ENCODE measurements around the gene HIVEP3.

The HIVEP3 gene

DNA sequence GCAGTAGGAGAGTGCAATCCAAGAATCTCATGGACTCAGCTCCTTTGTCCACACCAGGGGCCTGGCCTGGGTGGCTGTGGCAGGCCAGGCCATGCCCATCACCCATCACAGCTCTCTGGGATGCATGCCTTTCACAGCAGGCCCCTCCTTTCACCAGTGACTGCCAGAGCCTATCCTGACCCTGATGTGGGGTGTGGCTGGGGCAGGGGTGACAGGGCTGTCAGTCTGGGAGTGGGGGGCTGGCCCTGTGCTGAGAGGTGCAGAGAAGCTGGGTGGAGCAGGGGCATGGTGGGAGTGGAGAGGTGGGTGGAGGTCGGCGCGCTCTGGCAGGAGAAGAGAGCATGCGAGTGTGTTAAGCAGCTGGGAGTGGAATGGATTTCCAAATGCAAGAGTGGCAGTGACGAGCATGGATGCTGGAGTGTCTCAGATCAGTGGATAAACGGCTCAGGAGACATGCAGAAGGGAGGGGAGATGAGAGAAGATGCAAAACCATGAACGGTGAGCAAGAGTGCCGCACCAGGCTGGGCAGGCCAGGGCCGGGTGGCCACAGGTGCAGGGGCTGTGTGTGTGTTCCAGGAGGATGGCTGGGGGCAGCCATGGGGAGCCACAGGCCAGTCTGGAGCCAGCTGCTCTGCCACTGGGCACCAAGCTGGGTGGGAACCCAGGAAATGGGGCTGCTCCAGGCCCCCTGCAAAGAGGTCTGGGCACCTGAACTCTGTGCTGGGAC is 394.6 kb downstream of the HIVEP3 start:
- no peak for DNase-seq

DNA sequence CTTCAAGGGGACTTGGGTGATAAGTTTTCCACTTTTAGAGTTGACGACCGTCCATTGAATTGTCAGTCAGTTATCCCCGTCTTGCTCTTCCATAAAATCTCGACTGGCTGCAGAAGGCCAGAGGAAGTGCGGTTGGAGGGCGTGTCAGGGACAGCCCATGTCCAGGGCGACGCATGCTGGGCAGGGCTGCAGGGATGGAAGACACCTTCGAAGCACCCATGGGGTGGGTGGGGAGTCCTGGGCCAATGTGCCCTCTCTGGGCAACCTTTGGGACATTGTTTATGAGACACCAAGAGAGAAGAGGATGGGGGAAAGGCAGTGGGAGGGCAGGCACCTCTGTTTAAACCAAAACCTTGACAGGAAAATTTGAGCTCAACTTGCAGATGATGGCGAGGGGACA is 395.7 kb downstream of the HIVEP3 start:
- DNase-seq: no peak

DNA sequence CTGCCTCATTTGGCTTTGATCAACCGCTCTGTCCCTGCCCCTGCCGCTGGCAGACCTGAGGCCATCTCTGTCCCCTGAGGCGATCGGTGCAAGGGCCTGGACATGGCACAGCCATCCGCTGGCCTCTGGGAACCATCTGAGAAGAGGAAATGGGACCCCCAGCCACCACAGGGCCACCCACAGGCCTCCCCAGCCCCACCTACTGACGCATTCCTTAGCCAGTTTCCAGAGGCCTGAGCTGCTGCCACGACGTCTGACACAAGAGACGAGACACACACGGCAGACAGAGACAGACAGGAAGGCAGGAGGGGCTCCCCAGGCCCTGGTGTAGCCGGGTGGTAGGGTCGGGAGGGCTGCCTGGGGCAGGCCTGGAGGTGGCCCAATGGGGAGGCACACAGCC is 397.0 kb downstream of the HIVEP3 start:
- DNase-seq: no peak

DNA sequence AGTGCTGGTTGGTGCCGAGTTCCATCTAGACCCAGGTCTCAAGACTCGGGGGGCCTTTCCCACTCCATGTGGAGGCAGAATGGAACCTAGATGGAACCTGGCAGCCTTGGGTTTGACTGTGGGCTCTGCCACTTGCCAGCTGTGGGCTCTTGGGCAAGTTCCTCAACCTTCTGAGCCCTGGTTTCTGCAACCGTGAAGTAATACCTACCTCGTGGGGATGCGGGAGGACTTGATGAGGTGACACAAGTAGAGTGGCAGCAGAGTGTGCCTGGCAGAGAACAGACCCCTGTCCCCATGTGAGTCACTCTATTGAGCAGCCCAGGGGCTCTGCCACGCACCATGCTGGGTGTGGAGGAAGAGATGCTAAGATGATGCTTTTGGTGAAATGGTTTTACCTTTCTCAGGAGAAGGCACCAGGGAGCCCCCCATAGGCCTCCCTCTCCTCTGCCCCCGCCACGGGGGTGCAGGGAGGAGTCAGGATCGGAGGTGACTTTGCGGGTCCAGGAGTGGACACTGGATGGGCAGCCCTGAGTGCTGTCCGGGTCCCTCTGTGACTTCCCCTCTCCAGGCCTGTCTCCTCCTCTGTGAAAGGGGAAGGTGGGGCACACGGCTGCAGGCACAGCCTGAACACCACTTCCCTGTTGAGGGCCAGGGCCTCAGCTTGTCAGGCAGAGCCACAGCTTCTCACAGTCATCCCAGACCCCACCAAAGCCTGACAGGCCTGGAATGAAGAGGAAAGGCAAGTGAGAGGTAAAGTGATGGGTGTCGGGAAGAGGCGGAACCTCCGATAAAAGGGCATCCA is 397.6 kb downstream of the HIVEP3 start:
- no peak for DNase-seq

DNA sequence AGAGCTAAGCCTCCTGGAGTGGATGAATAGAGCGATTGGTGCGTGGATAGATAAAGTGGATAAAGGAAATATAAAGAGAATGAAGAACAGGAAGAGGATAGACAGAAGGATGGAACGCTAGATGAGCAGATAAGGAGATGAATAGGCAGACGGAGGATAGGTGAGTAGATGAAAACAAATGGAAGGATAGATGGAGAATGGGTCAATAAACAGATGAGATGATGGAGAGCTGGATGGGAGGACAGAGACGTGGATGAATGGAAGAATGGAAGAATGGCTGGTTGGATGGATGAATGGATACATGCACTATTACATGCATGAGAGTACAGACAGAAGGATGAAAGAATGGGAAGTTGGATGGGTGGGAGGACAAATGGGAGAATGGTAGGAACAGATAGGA is 399.1 kb downstream of the HIVEP3 start:
- no peak for DNase-seq

DNA sequence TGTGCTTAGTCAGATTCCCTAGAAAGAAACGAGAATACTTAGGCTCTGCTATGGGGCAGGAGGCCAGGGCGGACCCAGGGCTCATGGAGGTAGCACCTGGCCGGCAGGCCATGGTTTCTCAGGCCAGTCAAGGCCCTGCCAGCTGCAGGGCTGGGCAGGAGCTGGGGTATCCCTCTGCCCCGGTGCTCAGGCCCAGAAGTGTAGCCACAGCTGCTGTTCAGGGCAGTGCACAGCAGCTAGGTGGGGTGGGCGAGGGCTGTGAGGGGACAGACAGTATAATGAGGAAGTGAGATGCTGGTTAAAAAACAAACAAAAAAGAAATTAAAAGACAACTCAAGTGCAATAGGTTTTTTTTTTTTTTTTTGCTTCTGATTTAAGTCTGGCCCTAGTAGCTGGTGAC is 400.3 kb downstream of the HIVEP3 start:
- DNase-seq: no peak

DNA sequence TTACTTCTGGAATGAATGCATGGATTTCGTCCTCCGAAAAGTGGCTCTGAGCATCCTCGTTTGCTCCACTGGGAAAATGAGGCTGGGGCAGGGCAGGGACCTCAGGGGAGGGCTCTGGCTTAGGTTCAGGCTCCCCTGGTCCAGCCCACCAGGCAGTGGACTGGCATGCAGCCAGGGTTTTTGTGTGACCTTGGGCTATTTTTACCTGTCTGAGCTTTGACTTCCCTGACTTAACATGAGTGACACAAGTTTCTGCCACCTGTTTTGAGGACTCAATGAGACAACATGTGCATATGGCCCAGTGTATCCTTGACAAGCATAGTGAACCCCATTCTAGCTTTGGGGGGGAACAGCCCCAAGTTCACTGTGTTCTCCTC is 401.7 kb downstream of the HIVEP3 start:
- no peak for DNase-seq

DNA sequence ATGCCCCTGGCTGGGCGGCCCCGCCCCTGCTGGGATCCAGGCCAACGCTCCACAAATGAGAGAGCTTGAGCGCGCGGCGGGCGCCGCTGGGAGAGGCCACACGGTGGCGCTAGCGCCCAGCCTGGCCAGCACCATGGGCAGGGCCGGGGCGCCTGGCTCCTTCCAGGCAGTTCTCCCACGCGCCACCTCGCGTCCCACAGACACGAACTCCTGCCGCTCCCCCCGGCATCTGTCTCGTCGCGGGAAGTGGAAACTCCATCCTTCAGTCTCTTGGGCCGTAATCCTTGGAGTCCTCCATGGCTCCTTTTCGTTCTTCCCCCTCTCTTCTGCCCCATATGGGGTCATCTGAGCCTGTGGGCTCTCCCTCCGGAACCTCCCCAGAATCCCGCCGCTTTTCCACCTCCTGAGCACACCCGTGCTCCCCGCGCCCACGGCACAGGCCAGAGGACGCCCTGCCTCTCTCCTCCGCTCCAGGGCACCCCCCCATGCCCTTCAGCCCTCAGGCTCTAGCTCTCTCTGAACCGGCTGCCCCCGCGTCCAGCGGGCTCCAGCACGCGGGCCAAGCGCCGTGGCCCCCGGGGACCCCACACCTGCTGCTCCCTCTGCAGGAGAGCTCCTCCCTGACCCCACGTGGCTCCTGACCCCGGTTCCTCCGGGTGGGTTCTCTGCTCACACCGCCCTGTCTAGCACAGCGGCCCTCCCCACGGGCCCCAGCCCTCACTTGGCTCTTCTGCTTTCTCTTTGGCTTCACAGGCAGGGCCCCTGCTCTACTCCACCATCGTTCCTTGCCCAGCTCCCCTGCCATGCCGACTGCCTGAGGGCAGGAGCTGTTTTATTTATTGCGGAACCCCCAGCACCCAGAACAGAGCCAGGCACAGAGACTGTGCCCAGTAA is 402.3 kb downstream of the HIVEP3 start:
- DNase-seq: peak; percentile 87 to 88

DNA sequence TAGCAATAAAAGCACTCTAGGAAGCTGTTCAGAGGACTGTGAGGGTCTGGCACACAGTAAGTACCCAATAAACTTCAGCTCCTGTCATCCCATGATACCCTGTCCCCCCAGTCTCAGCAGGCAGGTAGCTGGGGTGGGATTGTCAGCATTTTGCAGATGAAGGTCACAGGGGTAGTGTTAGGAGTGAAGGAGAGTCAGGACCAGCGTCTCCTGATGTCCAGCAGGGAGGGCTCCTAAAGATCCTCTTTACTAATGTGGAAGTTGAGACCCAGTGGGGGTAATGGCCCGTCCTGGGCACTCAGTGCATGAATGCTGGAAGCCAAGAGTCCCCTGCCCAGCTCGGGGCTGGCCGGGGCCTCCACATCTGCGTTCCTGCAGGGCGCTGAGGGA is 402.9 kb downstream of the HIVEP3 start:
- no peak for DNase-seq

DNA sequence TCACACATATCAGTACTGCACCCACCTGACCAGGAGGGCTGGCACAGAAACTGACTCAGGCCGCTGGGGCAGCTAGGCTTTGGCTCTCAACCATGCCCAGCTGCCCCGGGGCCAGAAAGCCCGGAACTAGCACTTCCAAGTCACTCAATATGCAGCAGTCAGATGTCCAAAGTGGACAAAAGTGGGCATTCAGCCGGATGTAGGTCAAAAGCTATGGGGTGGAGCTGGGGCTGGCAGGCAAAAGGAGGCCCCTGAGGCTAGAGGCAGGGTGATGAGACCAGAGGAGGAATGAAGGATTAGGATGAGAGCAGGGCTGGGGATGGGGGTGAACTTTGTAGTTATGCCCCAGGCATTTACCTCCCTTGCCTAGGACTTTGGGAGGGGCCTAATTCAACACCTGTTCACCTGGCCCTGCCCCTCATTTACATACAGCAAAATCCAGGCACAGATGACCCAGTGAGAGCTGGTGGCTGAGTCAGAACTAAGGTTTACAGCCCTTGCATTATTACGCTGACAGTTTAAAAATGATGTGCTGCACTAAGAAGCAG is 403.5 kb downstream of the HIVEP3 start:
- no peak for DNase-seq

DNA sequence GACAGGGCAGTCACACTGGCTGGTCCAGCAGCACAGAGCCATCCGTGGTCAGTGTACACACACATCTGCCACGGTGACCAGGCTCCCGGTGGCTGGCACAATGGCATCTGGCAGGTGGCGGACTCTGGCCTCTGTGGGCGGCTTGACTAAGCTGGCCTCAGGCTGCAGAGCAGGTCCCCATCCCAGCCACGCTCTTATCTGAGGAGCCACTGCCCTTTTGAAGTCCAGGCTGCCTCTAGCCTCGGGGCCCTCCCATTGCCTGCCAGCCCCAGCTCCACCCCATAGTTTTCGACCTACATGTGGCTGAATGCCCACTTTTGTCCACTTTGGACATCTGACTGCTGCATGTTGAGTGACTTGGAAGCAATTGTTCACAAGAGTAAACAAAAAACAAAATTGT is 404.3 kb downstream of the HIVEP3 start:
- DNase-seq: no peak

DNA sequence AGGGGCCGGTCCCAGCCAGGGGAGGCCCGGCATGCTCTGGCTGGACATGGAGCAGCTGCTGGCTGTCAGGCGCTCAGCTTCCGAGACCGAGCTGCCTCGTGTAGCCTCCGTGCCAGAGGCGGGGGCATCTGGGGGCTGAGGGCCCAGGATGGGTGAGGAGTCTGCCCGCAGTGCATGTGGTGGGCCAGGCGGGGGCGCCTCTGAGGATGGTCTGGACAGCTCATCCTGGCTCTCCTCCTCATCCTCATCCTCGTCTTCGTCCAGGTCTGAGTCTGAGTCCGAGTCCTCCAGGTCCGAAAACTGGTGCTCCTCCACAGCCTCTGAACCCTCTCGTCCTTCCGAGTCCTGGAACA is 405.4 kb downstream of the HIVEP3 start:
- peak; percentile 44 to 53 for DNase-seq

DNA sequence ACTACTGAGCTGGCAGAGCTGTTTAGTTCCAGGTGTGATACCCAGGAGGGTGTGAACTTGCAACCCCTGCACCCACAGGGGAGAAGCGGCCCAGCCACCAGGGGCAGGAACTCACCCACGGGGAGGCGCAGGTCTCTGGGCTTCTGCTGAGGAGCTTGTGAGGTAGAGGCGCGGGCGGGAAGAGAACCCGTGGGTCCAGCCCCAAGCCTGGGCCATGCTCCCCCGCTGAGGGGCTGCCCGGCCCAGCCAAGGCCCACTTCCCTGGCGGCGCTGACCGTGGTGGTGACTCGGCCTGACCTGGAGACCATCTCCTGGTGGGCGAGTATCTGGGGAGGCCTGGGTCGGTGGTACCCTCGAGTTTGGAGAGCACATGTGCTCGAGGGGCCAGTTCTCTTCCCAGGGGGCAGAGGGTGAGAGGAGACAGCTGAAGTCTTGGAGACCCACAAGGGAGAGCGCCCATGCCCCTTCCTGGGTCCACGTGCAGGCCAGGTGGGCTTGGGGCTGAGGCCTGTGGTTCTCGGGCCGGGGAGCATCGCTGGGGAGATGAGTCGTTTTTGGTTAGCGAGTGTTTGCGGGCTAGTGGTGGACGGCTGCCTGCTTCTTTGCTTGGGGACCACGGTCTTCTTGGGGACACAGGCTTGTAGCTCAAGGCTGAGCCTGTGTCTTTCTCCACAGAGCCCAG is 405.9 kb downstream of the HIVEP3 start:
- DNase-seq: no peak

DNA sequence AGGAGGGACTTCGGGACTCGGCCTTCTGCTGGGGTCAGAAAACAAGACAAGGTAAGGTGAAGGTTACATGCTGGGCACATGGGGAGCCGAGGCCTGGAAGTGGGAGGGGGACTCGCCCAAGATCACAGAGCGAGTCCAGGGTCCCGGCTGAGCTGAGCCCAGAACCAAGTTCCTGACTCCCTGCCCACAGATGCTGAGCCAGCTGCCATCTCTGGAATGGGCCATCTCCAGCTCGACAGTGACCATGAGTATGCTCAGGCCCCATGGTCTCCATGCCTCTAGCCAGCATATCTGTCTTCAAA is 407.5 kb downstream of the HIVEP3 start:
- DNase-seq: no peak

DNA sequence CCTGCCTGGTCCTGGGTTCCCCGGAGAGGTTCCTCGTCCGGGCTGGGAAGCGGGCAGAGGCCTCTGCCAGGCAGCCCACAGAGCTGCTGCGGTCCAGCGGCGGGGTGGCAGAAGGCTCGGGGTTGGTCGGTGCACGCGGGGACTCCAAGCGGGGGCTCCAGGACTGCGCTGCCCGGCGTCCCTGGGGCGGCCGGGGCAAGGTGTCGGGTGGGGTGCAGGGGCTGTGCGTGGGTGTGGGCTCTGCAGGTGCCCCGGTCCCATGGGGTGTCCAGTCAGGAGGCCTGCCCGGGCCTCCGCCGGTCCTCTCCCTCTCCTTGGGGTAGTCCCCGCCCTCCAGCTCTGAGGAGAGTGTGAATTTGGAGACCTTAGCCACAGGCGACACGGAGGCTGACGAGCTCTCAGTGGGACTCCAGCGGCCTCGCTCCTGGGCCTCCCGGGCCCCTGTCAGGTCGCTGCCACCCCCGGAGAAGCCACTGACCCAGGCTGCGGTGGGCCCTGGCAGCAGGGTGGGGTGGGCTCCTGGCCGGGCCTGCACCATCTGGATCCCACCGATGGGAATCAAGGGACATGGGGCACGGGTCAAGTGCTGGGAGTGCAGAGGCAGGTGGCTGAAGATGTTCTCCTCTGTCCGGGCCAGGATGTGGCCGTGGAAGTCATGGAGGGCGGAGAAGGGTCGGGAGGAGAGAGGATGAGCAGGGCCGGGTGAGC is 408.0 kb downstream of the HIVEP3 start:
- DNase-seq: no peak

DNA sequence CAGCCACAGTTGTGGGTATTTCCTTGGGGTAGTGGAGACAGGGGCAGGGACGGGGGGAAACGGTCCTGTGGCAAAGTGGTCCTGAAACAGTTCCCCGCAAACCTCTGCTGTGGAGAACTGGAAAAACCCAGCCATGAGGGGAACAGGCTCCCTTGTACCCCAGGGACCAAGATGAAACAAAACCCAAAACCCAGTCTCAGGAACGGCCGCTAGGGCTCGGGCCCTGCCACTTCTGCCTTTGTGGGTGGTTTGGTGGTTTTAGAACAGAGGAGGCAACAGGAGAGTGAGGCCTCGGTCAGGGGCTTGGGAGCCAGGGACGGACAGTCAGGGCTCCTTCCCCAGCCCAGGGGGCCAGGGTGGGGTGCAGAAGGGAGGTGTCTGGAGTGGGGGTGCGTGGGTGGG is 409.5 kb downstream of the HIVEP3 start:
- DNase-seq: no peak

DNA sequence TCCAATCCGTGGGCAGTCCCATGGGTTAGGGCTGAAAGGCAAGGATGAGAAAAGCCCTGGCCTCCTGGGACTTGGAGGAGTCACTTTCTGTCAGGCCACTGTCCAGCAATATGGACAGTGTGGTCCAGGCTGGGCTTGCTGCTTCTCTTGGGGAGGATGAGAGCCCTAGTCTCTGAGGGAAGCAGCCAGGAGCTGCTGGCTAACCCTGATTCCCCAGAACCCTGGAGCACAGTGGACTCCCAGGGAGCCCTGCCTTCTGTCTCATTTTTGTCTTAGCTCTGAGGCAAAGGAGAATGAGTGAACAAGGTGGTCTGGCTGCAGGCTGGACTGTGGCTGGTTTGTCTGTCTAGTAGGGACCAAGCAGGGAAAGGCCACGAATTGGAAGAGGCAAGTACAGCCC is 410.4 kb downstream of the HIVEP3 start:
- no peak for DNase-seq

DNA sequence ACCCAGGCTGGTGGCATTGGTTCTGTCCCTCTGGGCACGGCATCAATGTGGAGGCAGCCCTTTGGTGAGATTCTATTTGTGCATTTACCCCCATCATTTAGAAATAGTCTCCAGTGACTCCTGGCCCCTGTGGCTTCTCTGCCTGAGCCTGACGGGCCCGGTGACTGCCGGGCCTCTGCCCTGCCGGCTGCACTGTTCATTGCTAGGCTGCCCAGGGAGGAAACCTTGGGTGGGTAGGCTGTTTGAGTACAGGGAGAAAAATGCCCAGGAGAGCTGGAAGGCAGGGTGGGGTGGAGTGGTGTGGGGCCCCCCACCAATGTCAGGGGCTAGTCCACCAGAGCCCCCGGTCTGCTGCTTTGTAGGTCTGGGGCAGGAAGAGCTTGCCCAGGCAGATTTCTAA is 410.9 kb downstream of the HIVEP3 start:
- no peak for DNase-seq

DNA sequence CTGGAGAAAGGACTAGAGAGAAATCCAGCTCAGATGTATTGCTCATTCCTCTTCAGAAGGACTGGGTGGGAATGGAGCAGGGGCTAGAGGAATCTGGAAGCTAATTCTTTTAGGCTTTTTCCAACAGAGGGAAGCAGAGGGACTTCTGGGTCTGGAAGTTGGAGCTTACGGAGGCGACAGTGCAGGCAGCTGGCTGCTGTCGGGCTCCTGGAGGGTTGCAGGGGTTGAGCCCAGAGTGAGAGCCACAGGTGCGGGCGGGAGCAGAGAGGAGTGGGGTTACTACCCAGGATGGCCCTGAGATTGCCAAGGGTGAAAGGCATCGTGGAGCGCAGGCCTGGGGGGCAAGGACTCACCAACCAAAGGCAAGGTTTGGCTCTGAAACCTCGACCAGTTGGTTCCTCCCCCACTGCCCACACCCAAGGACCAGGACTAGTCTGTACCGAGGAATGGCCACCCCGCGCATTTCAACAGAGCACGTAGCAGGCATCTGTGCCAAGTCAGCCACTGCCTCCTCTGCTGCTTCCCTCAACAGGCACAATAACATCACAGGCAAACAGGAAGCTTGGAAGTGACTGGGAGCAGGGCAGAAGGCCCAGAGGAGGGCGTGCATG is 411.5 kb downstream of the HIVEP3 start:
- no peak for DNase-seq

DNA sequence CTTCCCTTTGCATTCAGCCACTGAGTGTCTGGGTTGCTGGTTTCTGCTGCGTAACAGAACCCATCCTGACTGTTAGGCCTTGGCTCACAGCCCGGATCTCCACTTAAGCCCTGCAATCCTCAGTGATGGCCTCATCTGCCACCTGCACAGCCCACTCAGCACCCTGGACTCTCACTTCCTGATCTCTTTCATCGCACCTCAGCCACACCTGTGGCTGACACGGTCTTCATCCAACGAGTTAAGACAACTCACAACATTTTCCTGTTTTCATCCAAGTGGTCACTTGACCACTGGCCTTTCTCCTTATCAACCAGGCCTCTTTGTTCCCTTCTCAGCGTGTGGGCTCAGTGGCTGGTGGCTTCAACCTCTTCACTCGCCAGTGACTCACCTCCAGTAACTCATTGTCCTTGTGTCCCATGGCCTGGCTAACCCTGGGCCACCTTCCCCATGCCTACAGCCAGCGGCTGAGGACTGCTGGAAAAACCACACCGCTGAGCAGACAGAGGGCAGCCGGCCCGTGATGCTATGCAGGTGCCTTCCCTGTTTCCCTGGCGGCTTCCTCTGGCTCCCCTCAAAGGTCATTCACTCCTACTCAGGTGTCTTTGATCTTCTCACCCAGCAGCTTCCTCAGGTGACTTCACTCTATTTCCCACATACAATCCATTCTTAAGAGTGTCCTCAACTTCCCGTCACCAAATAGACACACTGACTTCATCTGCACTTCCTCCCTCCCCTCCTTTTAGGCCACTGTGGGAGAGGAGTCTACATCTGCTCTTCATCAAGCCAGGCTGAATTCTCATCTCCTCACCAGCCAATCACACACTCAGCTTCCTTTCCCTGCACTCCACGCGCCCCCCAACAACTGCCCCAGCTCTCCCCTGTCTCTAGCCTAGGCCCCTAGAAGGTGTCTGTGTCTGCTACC is 414.3 kb downstream of the HIVEP3 start:
- DNase-seq: no peak
